OCI-LY3 (cell line): ENCODE data around the gene RENBP.

ENCODE experiments used
- EZH2phosphoT487 ChIP-seq: fragments of 200-600 bp; shearing (Covaris generic); IDR thresholded peaks from 2 replicates; pipeline ENCODE4 v1.6.1; 2018; ENCODE audit warnings: antibody characterized with exemption, mixed run types, low read depth
- TF ChIP-seq, protein P1 (sequence below): fragments of 200-600, 300-600 bp; sonication (generic); IDR thresholded peaks from 2 replicates; pipeline ENCODE4 v1.5.1; 2014; ENCODE audit warnings: antibody characterized with exemption, low read length, low read depth

DNA sequence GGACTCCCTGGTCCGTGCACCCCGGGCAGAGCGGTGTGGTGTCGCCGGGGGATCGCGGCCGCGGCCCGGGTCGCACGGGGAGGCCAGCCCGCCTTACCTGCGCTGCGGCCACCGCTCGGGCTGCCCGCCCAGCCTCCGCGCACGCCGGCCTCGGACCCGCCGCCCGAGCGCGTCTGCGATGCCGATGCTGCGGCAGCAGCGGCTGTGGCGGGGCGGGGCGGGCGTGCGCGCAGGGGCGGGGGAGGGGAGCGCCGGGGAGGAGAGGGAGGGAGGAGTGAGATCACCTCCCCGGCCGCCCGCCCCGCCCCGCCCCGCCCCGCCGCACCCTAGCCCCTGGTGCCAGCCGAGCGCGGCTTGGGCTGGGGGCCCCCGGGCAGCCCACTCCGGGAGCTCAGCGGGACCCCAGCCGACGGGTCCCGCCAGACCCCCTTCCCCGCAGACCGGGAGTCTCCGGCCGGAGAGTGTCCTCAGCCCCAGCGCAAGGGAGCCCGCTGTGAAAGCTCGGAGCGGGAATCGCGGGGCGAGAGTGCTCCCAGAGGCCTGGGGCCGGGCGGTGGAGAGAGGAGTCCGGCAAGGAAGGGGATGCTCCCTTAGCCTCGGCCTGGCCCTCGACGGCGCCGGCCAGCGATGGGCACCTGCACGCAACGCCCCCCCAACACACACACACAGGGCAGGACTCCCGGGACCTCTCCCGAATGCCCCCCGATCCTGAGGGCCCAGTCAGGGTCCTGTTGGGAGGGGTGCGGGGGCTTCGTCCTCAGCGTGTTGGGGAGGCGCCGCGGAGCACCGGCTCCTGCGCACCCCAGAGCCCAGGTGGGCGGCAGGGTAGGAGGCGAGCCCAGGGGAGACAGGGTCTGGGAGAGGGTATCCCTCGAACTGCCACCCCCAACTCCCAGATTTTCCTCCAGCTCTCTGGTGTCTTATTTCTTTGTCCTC is 58.2 kb downstream of the RENBP start, which contains the start of gene L1CAM:
- TF ChIP-seq, protein P1, sequence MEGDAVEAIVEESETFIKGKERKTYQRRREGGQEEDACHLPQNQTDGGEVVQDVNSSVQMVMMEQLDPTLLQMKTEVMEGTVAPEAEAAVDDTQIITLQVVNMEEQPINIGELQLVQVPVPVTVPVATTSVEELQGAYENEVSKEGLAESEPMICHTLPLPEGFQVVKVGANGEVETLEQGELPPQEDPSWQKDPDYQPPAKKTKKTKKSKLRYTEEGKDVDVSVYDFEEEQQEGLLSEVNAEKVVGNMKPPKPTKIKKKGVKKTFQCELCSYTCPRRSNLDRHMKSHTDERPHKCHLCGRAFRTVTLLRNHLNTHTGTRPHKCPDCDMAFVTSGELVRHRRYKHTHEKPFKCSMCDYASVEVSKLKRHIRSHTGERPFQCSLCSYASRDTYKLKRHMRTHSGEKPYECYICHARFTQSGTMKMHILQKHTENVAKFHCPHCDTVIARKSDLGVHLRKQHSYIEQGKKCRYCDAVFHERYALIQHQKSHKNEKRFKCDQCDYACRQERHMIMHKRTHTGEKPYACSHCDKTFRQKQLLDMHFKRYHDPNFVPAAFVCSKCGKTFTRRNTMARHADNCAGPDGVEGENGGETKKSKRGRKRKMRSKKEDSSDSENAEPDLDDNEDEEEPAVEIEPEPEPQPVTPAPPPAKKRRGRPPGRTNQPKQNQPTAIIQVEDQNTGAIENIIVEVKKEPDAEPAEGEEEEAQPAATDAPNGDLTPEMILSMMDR, result no peak
- no peak for TF ChIP-seq EZH2phosphoT487
